ENCODE results near the gene COL7A1.

COL7A1 gene

DNA sequence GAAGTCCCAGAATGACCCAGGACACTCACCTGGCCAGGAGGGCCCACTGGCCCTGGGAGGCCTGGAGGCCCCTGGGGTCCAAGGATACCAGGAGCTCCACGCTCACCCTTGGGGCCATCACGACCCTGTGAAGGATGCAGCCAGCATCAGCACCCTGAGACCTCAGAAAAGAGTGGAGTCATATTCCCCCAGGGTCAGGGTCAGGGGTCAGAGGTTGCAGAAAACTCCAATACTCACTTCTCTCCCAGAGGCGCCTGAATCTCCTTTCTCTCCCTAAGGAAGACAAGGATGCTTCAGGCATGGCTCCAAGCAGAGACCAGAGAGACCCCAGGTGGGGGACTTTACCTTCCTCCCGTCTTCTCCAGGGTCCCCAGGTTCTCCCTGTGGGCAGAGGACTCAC lies 18.5 kb downstream of the COL7A1 start:
- no peak for DNase-seq (ENCODE audit: low read depth)
- H3K4me3 ChIP-seq (ENCODE audit: low read length): no peak overlapping the region
- TF ChIP-seq, protein P1, sequence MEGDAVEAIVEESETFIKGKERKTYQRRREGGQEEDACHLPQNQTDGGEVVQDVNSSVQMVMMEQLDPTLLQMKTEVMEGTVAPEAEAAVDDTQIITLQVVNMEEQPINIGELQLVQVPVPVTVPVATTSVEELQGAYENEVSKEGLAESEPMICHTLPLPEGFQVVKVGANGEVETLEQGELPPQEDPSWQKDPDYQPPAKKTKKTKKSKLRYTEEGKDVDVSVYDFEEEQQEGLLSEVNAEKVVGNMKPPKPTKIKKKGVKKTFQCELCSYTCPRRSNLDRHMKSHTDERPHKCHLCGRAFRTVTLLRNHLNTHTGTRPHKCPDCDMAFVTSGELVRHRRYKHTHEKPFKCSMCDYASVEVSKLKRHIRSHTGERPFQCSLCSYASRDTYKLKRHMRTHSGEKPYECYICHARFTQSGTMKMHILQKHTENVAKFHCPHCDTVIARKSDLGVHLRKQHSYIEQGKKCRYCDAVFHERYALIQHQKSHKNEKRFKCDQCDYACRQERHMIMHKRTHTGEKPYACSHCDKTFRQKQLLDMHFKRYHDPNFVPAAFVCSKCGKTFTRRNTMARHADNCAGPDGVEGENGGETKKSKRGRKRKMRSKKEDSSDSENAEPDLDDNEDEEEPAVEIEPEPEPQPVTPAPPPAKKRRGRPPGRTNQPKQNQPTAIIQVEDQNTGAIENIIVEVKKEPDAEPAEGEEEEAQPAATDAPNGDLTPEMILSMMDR (conservative IDR thresholded peaks at IDR 0.05; ENCODE audit: low read depth, low read length): no peak

DNA sequence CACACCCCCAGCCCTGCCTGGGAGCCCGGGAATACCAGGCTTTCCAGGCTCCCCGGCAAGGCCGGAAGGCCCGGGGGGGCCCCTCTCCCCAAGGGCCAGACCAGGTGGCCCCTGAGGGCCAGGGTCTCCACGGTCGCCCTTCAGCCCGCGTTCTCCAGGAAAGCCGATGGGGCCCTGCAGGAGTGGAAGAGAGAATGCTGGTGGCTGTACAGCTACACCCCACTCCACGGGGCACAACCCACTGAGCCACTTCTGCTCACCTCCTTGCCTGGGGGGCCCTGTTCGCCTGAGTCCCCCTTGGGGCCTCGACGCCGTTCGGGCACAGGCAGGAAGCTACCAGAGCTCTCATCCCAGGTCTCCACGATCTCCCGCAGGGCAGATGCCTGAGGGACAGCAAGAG lies 19.8 kb downstream of the COL7A1 start:
- no peak overlapping the region for H3K4me3 ChIP-seq (ENCODE audit: low read length)
- TF ChIP-seq, protein P1 (conservative IDR thresholded peaks at IDR 0.05; ENCODE audit: low read depth, low read length): no peak
- no peak for DNase-seq (ENCODE audit: low read depth)

DNA sequence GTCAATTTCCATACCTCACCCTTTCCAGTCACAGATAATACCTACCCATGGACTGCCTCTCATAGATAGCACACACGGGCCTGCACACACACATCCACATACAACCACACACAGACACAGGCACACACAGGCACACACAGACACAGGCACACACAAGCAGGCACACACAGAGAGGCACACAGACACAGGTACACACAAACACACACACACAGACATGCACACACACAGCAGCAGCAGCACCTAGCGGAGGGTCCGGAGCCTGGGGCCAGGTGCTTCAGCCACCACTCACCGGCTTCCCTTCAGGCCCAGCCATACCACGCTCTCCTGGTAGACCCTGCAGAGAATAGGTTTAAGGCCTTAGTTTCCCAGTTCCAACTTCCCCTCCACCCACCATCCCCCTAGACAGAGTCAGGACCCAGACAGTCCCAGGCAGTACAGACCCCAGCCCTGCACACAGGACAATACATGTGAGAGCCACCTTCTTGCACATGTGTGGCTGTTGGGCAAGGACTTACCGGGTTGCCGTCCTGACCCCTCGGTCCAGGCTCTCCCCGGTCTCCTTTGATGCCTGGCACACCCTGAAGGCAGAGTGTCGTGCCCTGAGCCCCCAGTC lies 21.1 kb downstream of the COL7A1 start:
- TF ChIP-seq, protein P1 (conservative IDR thresholded peaks at IDR 0.05; ENCODE audit: low read depth, low read length): no peak

DNA sequence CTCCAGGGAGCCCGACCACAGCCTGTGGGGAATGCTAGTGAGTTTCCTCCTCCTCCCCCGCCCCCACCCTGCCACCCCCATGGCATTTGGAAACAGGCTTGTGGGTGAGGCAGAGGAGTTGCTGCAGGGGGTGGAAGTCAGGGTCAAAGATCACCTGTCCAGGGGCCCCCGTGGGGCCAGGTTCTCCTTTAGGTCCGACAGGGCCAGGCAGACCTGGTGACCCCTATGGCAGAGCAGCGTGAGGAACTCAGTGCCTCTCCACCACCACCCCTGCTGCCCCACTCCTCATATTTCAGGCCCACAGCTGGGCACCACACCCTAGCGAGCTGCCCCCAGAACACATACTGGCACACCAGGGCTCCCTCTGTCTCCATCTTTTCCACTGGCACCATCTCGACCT lies 22.6 kb downstream of the COL7A1 start:
- DNase-seq (ENCODE audit: low read depth): no peak
- no peak overlapping the region for H3K4me3 ChIP-seq (ENCODE audit: low read length)
- TF ChIP-seq, protein P1 (conservative IDR thresholded peaks at IDR 0.05; ENCODE audit: low read depth, low read length): no peak

More for the DNA sequence above, 21.1 kb downstream of the COL7A1 start:
- DNase-seq (ENCODE audit: low read depth): no peak
- H3K4me3 ChIP-seq (ENCODE audit: low read length): no peak overlapping the region

DNA sequence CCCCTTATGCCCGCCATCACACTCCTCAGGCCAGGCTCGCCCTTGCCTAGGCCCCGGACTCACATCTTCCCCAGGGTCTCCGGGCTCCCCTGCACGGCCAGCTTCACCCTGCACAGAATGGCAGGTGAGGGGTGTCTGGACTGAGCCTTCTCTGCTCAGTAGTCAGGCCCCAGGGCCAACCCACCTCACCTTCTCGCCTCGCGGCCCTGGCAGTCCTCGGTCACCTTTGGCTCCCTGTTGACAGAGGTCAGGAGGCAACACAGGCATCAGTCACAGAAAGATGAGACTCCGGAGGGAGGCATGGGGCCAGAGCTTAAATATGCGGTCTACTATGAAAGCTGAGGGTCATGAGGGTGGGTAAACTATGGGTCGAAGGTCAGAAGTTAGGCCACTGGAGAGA lies 23.2 kb downstream of the COL7A1 start:
- TF ChIP-seq, protein P1 (conservative IDR thresholded peaks at IDR 0.05; ENCODE audit: low read depth, low read length): no peak
- H3K4me3 ChIP-seq (ENCODE audit: low read length): no peak overlapping the region
- DNase-seq (ENCODE audit: low read depth): no peak

DNA sequence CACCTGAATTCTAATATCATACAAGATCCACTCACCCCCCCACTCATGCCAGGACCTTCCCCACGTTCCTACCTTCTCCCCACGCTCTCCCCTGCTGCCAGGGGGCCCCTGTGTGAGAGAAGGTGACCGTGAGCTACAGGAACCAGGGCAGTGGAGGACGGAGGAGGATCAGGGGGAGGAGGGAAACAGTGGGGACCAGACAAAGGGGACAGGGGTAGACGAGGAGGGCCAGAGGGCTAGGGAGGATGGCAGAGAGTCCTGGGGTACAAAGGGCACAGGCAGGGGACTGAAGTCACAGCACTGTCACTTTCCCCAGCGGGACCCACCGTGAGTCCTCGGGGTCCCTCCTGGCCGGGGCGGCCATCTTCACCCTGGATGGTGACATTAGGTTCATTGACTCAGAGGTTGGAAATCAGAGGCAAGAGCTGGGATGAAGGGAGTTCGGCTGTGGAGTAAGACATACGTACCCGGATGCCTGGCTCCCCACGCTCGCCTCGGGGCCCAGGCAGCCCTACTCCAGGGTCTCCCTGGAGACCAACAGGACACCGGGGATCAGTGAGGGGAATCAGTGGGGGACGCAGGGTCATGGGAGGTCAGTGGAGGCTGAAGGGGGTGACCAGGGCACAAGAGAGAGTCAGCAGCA lies 25.2 kb downstream of the COL7A1 start:
- DNase-seq (ENCODE audit: low read depth): no peak
- no peak overlapping the region for H3K4me3 ChIP-seq (ENCODE audit: low read length)
- TF ChIP-seq, protein P1 (conservative IDR thresholded peaks at IDR 0.05; ENCODE audit: low read depth, low read length): no peak

DNA sequence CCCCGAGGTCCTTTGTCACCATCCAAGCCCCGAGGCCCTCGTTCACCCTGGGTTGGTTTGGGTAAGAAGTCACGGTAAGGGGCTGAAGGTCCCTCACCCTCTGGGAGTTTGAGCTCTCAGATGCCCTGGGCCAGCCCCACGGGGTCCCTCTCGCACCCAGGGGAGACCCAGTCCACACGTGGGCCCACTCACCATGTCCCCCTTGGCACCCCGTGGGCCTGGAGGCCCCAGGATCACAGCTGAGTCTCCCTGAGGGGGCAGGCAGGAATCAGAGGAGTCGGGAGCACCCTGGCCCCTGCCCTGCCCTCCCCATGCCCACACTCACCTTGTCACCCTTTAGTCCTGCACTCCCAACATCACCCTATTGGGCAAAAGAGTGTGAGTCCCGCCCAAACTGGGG lies 25.7 kb downstream of the COL7A1 start:
- TF ChIP-seq, protein P1 (conservative IDR thresholded peaks at IDR 0.05; ENCODE audit: low read depth, low read length): no peak
- no peak for DNase-seq (ENCODE audit: low read depth)
- no peak overlapping the region for H3K4me3 ChIP-seq (ENCODE audit: low read length)
